Measurements from ENCODE around the gene EMILIN2. TPM values are rescaled to one million over a fixed set of nuclear protein-coding genes. Genes with fewer than 3 reads are reported as not detected.

Gene EMILIN2
- total and polyA plus RNA-seq, 2 donors (not counting 3 experiments of a cell fraction or from before 2014, with no cell fraction given) = 9.4 to 13.4 TPM

- H3K36me3 ChIP-seq (ENCODE audit: control insufficient read depth in 2 of 2, extremely low read depth in 1 of 2, insufficient read depth in 2 of 2, low read length in 2 of 2) = no peaks in the 10 kb centered on the region
- no peaks in the 10 kb centered on the region for H4K20me1 ChIP-seq (replicated peaks; ENCODE audit: control insufficient read depth, extremely low read depth, insufficient read depth, low read length)
- BruUV-seq (replicated peaks) = no TSS peak
- no peaks in the 10 kb centered on the region for H3K79me2 ChIP-seq (ENCODE audit: control insufficient read depth, insufficient read depth, low read length)
- no peaks in the 10 kb centered on the region for H3K9me3 ChIP-seq (replicated peaks; ENCODE audit: control insufficient read depth, insufficient read depth, low read length)
- CTCF ChIA-PET = no interaction called here
- no peak for FAIRE-seq
- no peak overlapping the region for H2AFZ ChIP-seq (ENCODE audit: low read depth, low read length)
- H3K4me1 ChIP-seq (ENCODE audit: control insufficient read depth, extremely low read depth, insufficient read depth, low read length) = no peaks in the 10 kb centered on the region
- DNase-seq (ENCODE audit: low read depth, low spot score) = no peak
- TF ChIP-seq JUN (IDR thresholded peaks at IDR 0.05; ENCODE audit: borderline replicate concordance, insufficient read depth, insufficient read length, low read depth) (no peak), MAX (IDR thresholded peaks at IDR 0.05; ENCODE audit: insufficient read depth, insufficient read length) (no peak), CTCF (IDR thresholded peaks at IDR 0.05; ENCODE audit: extremely low read depth in 1 of 2, insufficient read depth in 1 of 2, low read depth in 1 of 2, low read length in 2 of 2) (no peak), EZH2 (IDR thresholded peaks at IDR 0.05; ENCODE audit: borderline replicate concordance, low read depth, low read length, severe bottlenecking) (no peak), FOS (IDR thresholded peaks at IDR 0.05; ENCODE audit: borderline replicate concordance, insufficient read depth, low read length) (no peak), GATA2 (IDR thresholded peaks at IDR 0.05; ENCODE audit: insufficient read depth, insufficient read length, low read depth, low read length) (no peak), MYC (IDR thresholded peaks at IDR 0.05; ENCODE audit: low read depth, low read length) (no peak), POLR2AphosphoS5 (IDR thresholded peaks at IDR 0.05; ENCODE audit: insufficient read depth, low read depth, low read length) (no peak), POLR2A (IDR thresholded peaks at IDR 0.05; ENCODE audit: low read depth, low read length) (no peak)
- H3K9me1 ChIP-seq (replicated peaks; ENCODE audit: control insufficient read depth, extremely low read depth, insufficient read depth, low read length) = no peaks in the 10 kb centered on the region
- H3K27ac ChIP-seq (ENCODE audit: insufficient read depth, low read depth, low read length) = no peak overlapping the region
- H3K27me3 ChIP-seq (ENCODE audit: control insufficient read depth in 2 of 2, insufficient read depth in 2 of 2, low read length in 2 of 2) = peaks cover 17 to 34% of the 10 kb centered on the region in 2 experiments
- intact Hi-C loops (cut with micrococcal nuclease) = no loop called here
- no peak overlapping the region for H3K4me2 ChIP-seq (ENCODE audit: insufficient read depth, low read length)
- POLR2A ChIA-PET = no interaction called here
- H3K9ac ChIP-seq (replicated peaks; ENCODE audit: extremely low read depth, insufficient read depth, low read length) = no peak overlapping the region
- no peak overlapping the region for H3K4me3 ChIP-seq (replicated peaks in 1 of 3; ENCODE audit: insufficient read depth in 1 of 3, low read depth in 1 of 3, low read length in 3 of 3)
- dilution Hi-C loops (cut with MboI; ENCODE audit: extremely low pct_ligation_motif_present, low sequenced_read_pairs) = no loop called here
Measured at GRCh38 chr18:2856547-2857170, 9.9 kb downstream of the EMILIN2 start.
